Central memory CD8-positive, alpha-beta T cell (primary cell): Measurements from ENCODE around the gene RILP.

Source experiments
- ATAC-seq: fragments of 150-1000 bp; cut with Tn5 transposase; replicated peaks from 2 replicates; pipeline ENCODE4 v1.10.0; 2022; ENCODE audit warnings: mild to moderate bottlenecking, moderate FRiP score, moderate number of reproducible peaks; ENCODE audit not compliant: poor library complexity, severe bottlenecking; ENCODE audit errors: extremely low read depth
- DNase-seq, 2 donors: peaks; one replicate each; pipeline ENCODE4 v3.0.0; 2021; ENCODE audit warnings: low spot score in 2 of 2
- H3K27ac Mint-ChIP-seq: one replicate; pipeline ENCODE4 v1.8.0; 2022; ENCODE audit warnings: low read depth, mild to moderate bottlenecking, moderate library complexity, mixed read lengths
- H3K27me3 Mint-ChIP-seq: one replicate; pipeline ENCODE4 v1.8.0; 2022; ENCODE audit warnings: mixed read lengths
- H3K36me3 Mint-ChIP-seq: one replicate; pipeline ENCODE4 v1.8.0; 2022; ENCODE audit warnings: mild to moderate bottlenecking, moderate library complexity, mixed read lengths; ENCODE audit not compliant: insufficient read depth
- H3K4me1 Mint-ChIP-seq: one replicate; pipeline ENCODE4 v1.8.0; 2022; ENCODE audit warnings: mixed read lengths
- H3K4me3 Mint-ChIP-seq: one replicate; pipeline ENCODE4 v1.8.0; 2022; ENCODE audit warnings: mild to moderate bottlenecking, moderate library complexity, mixed read lengths
- H3K9me3 Mint-ChIP-seq: one replicate; pipeline ENCODE4 v1.8.0; 2022; ENCODE audit warnings: mixed read lengths

RILP gene

DNA sequence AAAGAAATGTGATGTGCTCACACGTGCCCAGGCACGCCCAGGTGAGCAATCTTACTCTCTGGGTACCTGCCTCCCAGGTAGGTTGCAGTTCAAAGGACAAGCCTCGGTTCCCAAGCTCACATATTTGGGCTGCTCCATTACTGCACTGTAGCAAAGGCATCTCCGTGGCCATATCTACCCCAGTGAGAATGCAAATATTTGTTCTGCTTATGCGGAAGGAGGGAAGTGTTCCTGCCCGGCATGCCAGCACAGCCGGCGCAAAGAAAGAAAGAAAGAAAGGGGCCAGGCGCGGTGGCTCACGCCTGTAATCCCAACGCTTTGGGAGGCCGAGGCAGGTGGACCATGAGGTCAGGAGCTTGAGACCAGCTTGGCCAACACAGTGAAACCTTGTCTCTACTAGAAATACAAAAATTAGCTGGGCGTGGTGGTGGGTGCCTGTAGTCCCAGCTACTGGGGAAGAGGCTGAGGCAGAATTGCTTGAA, 51.8 kb downstream of the RILP start:
- H3K27me3 Mint-ChIP-seq = no peaks in the 10 kb centered on the region
- no peaks in the 10 kb centered on the region for H3K4me1 Mint-ChIP-seq
- ATAC-seq = no peak
- DNase-seq = no peak
- no peak overlapping the region for H3K27ac Mint-ChIP-seq
- H3K4me3 Mint-ChIP-seq = no peak overlapping the region
- H3K9me3 Mint-ChIP-seq = no peaks in the 10 kb centered on the region
- H3K36me3 Mint-ChIP-seq = peaks cover 2% of the 10 kb centered on the region
